ENCODE results near the gene SNU13. TPM values are rescaled to one million over a fixed set of nuclear protein-coding genes. Genes with fewer than 3 reads are reported as not detected.

Gene SNU13
- total RNA-seq, 2 donors from 2014 or later: 187 to 210 TPM

Other genes with a start within 250 kb of the SNU13 start
- 10 to 100 TPM; 32.5 TPM for gene TOB2, start 242.1 kb downstream of the SNU13 start, total RNA-seq
- gene PHF5A, start 220.2 kb downstream of the SNU13 start, total RNA-seq: 10 to 100 TPM; 69.2 to 77.4 TPM
- gene ACO2, start 219.8 kb downstream of the SNU13 start, total RNA-seq: 10 to 100 TPM; 73.3 to 74.9 TPM
- 10 to 100 TPM; 11.6 to 15.6 TPM for gene POLR3H, start 144.4 kb downstream of the SNU13 start, total RNA-seq
- gene CSDC2, start 127.9 kb downstream of the SNU13 start, total RNA-seq: not detected
- 10 to 100 TPM; 84.3 to 86.2 TPM for gene PMM1, start 99.0 kb downstream of the SNU13 start, total RNA-seq
- gene DESI1, start 67.8 kb downstream of the SNU13 start, total RNA-seq: 10 to 100 TPM; 52.6 to 65.7 TPM
- 100 to 1,000 TPM; 271 to 315 TPM for gene XRCC6, start 67.6 kb downstream of the SNU13 start, total RNA-seq
- gene MEI1, start 10.6 kb upstream of the SNU13 start, total RNA-seq: 10 to 100 TPM; 72.3 to 73.0 TPM
- 10 to 100 TPM; 18.9 to 23.1 TPM for gene CCDC134, start 111.8 kb upstream of the SNU13 start, total RNA-seq
- 100 to 1,000 TPM; 127 to 131 TPM for gene SREBF2, start 144.2 kb upstream of the SNU13 start, total RNA-seq
- 1 to 10 TPM; 2.0 to 3.2 TPM for gene SHISA8, start 226.2 kb upstream of the SNU13 start, total RNA-seq
- 1 to 10 TPM; 6.1 to 7.3 TPM for gene TNFRSF13C, start 237.9 kb upstream of the SNU13 start, total RNA-seq

Data from activated T-cell treated with anti-CD3 and anti-CD28 coated beads, Interleukin-2, amount 50 U/mL, for 72 hours (primary cell).